ENCODE measurements around the gene GSE1.

DNA sequence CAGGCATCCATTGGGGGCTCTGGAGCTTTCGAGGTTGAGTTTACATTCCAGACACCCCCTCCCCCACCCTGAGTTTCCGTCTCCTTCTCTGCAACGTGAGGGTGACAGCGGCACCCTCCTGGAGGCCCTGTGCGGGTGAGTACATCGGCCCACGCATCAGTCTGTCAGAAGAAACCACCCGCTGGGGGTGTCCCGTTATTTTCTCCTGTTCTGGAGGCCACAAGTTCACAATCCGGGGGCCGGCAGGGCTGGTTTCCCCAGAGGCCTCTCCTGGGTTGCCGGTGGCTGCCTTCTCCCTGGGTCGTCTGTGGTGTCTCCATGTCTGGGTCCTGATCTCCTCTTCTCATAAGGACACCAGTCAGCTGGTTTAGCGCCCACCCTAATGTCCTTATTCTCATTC lies 35.7 kb downstream of the GSE1 start:
- TF ChIP-seq POLR2A (IDR thresholded peaks at IDR 0.05) = no peak
- TF ChIP-seq, protein P1, sequence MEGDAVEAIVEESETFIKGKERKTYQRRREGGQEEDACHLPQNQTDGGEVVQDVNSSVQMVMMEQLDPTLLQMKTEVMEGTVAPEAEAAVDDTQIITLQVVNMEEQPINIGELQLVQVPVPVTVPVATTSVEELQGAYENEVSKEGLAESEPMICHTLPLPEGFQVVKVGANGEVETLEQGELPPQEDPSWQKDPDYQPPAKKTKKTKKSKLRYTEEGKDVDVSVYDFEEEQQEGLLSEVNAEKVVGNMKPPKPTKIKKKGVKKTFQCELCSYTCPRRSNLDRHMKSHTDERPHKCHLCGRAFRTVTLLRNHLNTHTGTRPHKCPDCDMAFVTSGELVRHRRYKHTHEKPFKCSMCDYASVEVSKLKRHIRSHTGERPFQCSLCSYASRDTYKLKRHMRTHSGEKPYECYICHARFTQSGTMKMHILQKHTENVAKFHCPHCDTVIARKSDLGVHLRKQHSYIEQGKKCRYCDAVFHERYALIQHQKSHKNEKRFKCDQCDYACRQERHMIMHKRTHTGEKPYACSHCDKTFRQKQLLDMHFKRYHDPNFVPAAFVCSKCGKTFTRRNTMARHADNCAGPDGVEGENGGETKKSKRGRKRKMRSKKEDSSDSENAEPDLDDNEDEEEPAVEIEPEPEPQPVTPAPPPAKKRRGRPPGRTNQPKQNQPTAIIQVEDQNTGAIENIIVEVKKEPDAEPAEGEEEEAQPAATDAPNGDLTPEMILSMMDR (IDR thresholded peaks at IDR 0.05) = no peak
